GM19025 (cell line): Measurements from ENCODE around the gene UST.
"Not testable (repeated sequence)": the region's sequence is repeated elsewhere in the genome, so short reads cannot be mapped to it uniquely, and the experiment has no call there.

Experiments
- ATAC-seq: cut with Tn5 transposase; IDR thresholded peaks from one replicate; pipeline ENCODE4 v1.9.1; 2021; ENCODE audit warnings: mild to moderate bottlenecking, low read depth, moderate library complexity; ENCODE audit not compliant: unreplicated experiment

UST gene

GRCh38 chr6:148967011-148967520, 220.2 kb downstream of the UST start:
- ATAC-seq: no peak

DNA sequence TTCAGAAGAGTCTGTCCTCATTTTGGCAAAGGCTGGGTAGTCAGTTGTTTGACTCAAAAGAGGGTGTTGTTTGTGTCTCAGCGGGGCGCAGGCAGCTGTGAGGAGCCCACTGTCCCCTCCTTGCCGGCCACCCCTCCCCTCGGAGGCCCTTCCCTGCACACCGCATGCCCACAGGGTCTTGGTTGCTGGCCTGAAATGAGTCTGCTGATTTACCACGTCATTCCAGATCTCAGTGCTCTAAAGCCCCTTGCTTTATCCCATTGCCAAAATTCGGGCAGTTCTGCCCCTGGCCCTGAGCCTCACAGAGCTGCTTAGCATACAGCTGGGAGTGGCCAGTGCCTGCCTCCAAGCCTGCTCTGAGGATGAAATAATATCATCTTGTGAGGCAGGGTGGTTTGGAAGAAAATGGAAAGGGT, 220.7 kb downstream of the UST start:
- no peak for ATAC-seq

GRCh38 chr6:148968771-148969602, 222.2 kb downstream of the UST start:
- no peak for ATAC-seq

GRCh38 chr6:148969603-148970061, 222.8 kb downstream of the UST start:
- no peak for ATAC-seq

GRCh38 chr6:148971031-148971927, 224.4 kb downstream of the UST start:
- no peak for ATAC-seq

DNA sequence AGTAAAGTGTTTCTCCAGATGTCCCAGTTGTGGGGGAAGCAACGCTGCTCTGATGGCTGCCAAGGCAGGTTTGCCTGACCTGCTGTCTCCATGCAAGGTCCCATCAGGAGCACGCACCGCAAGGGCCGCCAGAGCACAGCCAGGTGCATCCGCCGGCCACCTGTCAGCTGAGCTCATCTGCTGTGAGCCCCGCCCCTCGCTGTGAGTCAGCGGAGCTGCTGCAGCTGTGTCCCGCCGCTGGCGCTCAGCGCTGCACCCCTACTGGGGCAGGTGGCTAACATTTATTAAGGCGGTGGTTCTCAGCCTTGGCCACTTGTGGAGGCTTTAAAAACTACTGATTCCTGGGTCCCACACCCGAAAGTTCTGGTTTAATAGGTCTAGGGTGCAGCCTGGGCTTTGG, 225.7 kb downstream of the UST start:
- no peak for ATAC-seq

DNA sequence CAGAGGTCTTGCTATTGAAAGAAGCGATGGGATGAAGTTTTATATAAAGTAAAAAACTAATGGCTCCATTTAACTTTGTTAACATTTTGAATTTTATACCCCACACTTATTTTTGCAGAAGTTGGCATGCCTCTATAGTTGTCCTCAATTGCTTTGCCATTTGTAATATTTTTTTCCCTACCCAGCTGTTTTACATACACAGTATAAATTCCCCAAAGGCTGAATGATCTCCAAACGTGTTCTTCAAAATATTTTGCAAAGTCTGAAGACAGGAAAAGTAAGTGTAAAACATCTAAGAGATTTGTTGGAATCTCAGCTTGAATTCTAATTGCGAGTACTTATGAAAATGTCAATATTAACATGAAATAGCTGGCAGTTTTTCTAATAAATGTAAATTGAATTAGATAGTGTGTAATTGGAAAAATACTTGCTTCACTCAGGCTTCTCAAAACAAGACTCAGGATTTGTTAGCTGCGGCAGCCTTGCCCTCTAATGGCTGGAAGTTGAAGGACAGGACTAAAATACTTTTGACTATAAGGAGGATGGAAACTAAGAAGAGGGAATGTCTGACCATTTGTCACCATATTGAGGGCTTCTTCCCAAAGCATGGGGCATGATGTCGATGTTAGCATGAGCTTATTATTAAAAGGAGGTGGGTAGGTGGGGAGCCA, 226.8 kb downstream of the UST start:
- ATAC-seq: no peak

GRCh38 chr6:148974351-148974750, 227.5 kb downstream of the UST start:
- no peak for ATAC-seq

GRCh38 chr6:148978298-148978697, 231.5 kb downstream of the UST start:
- ATAC-seq: not testable (repeated sequence)

DNA sequence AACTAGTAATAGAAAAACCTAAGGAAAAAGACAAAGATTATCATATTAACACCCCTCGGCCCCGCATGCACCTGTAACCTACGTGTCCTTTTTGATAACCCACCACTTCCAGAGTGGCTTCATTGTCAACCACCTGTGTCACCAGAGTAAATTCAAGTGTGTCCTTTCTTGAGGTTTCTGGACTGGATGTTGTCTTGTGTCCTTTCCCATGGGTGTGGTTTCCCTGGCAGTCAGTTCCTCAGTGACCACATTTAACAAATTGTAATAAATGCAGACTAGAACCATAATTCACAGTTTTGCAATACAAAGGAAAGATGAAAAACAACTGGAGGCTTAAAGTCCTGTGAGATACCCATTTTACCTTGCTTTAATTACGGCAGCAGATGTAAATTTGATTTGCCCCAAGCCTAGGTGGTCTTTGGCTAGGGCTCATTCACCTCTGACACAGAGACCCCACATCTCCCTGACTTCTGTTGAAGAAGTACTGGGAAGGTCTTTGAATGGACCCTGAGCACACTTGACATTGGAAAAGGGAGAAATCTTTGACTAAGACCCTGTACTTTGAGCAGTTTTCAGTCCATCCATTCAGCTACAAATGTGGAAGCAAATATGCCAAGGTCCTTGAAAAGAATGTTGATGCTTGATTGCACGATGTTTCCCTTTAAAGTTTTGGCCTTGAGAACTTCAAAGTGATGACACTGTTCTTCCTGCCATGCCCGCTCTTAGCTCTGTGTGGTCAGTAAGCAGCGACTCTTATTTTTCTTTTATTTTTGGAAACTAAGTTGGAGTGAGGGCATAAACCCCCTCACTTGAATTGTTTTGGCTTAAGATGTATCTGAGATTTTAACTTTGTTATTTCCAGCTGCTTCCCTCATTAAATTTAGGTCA, 232.4 kb downstream of the UST start:
- ATAC-seq: no peak

- ATAC-seq: no peak
Observed at GRCh38 chr6:148980234-148980633, 233.4 kb downstream of the UST start.

DNA sequence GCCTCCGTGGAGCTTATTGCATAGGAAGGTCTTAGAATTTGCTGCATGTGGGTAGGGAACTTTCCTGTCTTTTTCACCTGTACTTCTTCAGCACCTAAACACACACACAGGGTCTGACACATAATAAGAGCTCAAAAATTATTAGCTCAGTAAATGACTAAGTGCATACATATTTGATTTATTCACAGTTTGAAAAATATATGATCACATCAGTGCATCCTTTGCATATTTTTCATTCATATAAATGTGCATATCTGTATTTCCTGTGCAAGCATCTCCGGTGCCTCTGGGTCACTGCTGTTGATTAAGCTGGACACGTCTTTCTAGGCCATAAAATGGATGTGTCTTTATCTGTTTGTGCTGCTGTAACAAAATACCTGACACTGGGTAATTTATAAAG, 234.7 kb downstream of the UST start:
- no peak for ATAC-seq

GRCh38 chr6:148983101-148983761, 236.4 kb downstream of the UST start:
- ATAC-seq: no peak

GRCh38 chr6:148983966-148984365, 237.1 kb downstream of the UST start:
- no peak for ATAC-seq

DNA sequence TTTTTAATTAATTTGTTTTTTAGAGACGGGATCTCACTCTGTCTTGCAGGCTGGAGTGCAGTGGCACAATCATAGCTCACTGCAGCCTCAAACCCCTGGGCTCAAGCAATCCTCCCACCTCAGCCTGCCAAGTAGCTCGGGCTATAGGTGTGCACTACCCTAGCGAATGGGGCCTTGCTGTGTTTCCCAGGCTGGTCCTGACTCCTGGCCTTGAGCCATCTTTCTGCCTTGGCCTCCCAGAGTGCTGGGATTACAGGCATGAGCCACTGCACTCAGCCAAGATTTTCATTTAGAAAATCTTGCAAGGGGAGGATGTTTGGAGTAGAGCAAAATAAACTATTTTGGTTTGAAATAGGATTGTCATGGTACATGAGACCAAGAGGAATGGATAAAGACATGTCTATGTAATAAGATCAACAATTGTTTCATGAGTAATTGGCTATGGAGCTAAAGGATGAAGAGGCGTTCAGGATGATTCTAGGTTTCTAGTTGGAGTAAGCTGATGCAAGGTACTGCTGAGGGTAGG, 237.8 kb downstream of the UST start:
- no peak for ATAC-seq

GRCh38 chr6:148985499-148985898, 238.7 kb downstream of the UST start:
- ATAC-seq: no peak

GRCh38 chr6:148986608-148987007, 239.8 kb downstream of the UST start:
- no peak for ATAC-seq

DNA sequence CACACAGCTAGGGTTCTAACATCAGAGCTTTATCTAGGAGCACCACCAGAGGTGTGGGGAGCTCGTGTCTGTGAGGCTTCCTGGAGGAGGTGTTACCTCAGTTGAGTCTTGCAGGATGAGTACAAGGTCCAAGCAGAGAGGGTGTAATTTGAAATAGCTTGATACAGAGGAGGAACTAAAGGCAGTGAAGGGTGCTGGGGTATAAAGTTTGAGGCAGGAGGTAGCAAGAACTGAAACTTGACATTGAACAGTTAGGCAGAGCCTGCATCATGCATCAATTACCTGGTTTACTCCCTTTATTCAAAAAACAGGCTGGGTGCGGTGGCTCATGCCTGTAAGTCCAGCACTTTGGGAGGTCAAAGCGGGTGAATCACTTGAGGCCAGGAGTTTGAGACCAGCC, 241.2 kb downstream of the UST start:
- no peak for ATAC-seq

GRCh38 chr6:148989585-148989984, 242.8 kb downstream of the UST start:
- ATAC-seq: no peak
